NCI-H1436 (cell line): Measurements from ENCODE around the gene PTPN23.
"Not testable (repeated sequence)": the region's sequence is repeated elsewhere in the genome, so short reads cannot be mapped to it uniquely, and the experiment has no call there.

Experiments used
- DNase-seq: peaks from one replicate; lab custom pipeline; 2025; lab: John Stamatoyannopoulos, UW

Gene PTPN23

DNA sequence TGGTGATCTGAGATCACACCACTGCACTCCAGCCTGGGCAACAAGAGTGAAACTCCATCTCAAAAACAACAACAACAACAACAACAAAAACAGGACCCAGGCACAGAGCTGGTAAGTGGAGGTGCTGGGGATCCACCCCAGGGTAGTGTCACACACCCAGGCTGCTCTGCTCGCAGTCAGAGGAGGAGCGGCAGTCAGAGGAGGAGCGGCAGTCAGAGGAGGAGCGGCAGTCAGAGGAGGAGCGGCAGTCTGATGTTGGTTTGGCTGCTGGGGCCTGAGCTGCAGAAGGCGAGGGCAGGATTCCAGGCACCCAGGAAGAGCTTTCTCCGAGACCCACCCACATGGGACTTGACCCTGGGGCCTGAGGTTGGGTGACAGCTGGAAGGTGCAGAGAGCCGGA is 10.8 kb upstream of the PTPN23 start:
- DNase-seq = not testable (repeated sequence)

DNA sequence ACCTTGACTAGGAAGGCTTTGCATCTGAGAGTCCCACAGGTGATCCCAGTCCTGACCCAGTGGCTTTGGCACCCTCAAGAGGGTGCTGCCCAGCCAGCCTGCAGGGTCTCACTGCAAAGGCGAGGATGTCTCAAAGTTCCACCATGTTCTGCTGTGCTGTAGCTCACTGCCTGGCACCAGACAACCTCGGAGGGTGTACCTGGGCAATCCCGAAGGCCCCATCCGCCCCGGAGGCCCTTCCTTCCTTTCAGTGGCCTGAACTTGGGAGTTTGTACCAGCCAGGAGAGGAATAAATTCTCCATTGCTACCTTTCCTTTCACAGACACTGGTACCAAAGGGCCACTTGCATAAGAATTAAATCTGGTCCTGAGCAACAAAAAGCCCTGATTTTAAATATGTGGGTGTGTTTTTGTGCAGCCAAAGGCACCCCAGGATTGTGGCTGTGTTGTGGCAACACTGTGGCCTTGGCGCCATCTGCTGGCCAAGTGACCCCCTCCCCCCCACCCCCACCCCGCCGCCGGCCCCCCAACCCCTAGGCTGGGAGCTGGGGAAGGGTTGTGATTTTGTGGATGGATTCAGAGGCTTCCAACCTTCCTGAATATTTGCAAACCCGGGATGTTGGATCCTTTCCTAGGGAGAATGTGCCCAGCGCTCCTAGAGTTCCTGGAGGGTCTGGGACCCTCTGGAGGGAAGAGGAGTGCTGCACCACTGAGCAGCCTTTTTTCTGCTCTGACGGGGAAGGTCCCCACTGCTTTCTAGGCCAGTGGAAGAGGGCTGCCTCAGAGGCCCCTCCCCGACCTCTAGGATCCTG is 9.7 kb upstream of the PTPN23 start:
- DNase-seq = no peak

DNA sequence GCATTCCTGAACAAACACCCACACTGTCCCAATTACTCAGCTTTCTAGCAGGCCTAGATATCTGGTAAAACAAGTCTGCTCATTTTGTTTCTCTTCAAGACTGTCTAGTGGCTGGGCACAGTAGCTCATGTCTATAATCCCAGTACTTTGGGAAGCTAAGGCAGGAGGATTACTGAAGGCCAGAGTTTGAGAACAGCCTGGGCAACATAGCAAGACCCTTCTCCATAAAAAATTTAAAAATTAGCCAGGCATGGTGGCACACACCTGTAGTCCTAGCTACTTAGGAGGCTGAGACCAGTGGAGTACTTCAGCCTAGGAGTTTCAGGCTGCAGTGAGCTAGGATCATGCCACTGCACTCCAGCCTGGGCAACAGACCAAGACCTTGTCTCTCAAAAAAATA is 6.2 kb upstream of the PTPN23 start:
- DNase-seq = no peak

DNA sequence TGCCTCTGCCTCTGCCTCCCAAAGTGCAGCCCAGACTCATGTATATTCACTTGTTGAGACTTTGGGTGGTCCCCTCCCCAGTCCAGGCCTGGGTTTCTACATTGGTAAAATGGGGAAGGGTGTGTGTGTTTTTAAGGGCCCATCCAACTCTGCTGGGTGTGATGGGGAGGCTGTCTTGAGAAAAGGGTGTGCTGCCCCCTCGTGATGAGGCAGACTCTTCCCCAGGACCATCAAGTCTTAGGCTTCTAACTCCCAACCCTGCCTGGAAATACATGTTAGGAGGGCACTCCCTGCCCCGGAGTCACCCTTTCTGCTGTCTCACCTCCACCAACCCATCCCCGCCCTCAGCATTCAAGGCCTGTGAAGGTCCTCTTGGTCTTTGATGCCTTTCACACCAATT is 4.4 kb upstream of the PTPN23 start:
- no peak for DNase-seq

DNA sequence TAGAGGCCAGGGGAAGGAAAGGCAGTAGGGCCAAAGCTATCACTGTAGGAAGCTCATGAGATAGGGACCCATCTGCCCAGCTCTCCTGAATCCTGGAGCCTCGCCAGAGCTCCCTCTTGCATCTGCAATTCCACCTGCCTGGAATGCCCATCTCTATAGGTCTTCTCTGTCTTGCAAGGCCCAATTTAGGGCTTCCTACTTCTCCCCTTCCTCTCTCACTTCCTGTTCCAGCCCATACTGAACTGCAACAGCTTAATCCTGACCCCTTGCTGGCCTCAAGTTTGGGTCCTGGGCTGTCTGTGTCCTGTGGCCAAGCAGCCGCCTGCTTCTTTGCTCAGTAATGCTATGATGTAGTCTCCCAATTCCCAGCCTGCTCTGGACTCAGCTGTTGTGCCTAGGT is 3.6 kb upstream of the PTPN23 start:
- DNase-seq = no peak

DNA sequence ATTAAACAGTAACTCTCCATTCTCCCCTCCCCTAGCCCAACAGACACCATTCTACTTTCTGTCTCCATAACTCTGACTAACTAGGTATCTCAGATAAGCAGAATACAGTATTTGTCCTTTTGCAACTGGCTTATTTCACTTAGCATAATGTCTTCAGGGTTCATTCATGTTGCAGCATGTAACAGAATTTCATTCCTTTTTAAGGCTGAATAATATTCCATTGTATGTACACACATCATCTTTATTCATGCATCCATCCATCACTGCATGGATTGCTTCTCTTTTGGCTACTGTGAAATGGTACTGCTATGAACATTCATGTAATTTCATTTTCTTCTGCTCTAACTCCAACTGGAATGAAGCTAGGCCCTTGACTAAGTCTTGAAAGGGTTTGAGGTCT is 2.0 kb upstream of the PTPN23 start:
- DNase-seq = no peak

DNA sequence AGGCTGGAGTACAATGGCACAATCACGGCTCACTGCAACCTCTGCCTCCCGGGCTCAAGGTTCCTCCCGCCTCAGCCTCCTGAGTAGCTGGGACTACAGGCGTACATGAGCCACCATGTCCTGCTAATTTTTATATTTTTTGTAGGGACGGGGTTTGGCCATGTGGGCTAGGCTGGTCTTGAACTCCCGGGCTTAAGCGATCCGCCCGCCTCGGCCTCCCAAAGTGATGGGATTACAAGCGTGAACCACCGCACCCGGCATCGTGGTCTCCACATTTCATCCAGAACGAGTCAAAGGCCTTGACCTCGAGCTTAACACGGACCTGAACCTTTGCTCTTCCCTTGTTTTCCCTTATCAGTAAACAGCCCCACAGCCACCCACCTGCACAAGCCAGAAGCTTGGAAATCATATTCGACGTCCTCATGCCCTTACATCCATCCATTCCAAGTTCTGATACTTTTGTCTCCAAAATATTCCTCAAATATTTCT is 1.4 kb upstream of the PTPN23 start:
- DNase-seq = no peak

DNA sequence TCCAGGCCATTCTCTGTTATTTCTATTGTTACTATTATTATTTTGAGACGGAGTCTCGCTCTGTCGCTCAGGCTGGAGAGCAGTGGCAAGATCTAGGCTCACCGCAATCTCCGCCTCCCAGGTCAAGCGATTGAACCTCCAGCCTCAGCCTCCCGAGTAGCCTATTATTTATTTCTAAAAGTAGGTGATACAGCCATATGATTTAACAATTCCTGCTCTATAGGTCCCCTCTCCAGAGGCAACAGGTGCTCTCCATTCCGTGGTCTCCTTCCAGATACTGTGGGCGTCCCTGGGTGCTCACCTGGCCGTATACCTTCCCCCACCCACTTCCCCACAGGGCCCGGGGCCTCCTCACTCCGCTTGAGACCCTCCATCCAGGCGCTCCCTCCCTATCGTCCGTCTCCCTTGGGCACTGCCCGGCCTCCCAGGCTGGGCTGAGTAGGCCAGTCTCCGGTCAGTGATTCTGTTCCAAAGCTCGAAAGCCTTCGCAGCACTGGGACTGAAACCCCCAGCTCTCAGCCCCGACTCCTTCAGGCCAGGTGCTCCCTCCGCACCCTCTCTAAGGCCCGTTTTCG is 708 bp upstream of the PTPN23 start:
- no peak for DNase-seq

DNA sequence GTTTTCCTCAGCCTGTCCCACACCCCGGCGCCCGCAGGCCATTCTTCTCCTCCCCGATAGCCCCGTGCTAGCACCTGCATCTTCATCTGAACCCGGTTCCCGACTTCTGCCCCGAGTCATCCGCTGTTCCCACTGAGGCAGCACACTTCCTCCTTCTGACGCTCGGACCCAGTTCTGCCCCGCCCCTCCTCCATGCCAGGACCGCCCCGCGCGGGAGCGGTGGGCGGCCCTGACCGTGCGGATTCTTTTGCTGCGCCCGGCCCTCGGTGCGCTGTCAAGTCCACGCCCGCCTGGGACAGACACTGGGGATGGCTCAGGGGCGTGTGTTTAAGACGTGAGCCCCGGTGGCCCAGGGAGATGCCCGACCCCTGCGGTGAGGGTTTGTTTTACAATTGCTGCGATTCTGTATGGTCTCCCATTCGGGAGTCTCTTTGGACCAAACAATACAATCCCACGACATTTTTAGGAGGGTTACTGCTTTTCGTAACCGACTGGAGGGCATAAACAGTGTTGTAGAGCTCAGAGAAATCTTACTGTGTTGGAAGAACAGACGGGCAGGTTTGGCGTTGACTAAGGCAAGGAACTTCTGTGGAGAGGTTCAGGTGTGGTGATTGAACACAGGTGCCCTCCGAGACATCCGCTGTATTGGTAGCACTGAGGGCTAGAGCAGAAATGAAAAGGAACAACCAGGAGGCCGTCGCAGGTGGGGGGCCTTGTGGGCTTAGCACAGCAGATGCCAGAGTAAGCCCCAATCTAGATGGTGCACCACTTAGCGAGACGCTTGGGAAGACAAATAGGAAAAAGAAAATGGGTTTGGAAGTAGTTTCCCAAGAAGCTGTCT is 716 bp downstream of the PTPN23 start:
- peak; percentile 27 for DNase-seq

DNA sequence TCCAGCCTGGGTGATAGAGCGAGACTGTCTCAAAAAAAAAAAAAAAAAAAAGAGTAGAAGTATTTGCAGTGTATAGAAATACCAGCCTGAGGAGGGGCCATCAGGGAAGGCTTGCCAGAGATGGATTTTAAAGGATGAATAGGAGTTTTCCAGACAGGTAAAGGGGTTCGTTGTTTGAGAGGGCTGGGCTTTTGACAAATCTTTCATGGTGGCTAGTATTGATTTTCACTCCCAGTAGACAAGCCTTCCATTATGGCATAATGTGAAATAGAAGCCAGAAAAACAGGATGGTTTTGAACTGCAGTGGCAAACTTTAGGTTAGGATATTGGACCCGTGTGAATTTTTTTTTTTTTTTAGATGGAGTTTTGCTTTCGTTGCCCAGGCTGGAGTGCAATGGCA is 3.6 kb downstream of the PTPN23 start:
- DNase-seq = no peak

DNA sequence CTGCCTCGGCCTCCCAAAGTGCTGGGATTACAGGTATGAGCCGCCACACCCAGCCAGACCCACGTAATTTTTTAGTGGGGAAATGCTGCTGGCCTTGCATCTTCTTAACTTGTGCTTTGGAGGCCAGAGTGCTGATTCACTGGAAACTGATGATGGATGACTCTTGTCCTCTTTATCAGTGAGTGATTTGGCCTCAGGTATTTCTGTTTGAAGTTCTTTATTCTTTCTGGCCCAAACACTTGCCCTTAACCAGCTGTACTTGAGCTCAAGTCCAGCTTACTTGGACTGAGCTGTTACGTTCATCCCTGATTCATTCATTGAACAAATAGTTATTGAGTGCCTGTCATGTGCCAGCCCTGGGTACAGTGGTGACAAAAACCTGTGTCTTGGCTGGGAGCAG is 4.2 kb downstream of the PTPN23 start:
- no peak for DNase-seq

DNA sequence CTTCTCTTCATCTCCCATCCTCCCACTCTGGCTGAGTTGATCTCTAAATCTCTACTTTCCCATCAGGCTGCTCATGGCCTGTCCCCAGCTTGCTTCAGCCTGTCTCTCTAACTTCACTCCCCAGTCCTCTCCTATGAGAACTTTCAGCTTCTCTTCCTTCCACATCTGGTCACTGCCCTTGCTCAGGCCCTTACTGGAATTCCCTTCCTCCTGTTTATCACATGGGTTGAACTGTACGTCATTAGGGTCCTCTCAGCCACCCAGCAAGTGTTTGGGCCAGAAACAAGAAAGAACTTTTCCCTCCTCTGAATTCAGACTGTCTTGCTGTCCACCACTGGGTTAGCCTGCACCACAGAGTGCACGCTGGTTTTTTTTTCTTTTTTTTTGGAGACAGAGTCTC is 5.0 kb downstream of the PTPN23 start:
- DNase-seq = no peak

DNA sequence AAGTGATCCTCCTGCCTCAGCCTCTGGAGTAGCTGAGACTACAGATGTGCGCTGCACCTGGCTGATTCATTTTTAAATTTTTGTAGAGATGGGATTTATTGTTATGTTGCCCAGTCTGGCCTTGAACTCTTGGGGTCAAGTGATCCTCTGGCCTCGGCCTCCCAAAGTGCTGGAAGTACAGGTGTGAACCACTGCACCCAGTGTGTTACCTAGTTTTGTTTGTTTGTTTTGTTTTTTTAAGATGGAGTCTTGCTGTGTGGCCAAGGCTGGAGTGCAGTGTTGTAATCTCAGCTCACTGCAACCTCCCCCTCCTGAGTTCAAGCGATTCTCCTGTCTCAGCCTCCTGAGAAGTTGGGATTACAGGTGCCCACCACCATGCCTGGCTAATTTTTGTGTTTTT is 12.1 kb downstream of the PTPN23 start:
- DNase-seq = no peak

DNA sequence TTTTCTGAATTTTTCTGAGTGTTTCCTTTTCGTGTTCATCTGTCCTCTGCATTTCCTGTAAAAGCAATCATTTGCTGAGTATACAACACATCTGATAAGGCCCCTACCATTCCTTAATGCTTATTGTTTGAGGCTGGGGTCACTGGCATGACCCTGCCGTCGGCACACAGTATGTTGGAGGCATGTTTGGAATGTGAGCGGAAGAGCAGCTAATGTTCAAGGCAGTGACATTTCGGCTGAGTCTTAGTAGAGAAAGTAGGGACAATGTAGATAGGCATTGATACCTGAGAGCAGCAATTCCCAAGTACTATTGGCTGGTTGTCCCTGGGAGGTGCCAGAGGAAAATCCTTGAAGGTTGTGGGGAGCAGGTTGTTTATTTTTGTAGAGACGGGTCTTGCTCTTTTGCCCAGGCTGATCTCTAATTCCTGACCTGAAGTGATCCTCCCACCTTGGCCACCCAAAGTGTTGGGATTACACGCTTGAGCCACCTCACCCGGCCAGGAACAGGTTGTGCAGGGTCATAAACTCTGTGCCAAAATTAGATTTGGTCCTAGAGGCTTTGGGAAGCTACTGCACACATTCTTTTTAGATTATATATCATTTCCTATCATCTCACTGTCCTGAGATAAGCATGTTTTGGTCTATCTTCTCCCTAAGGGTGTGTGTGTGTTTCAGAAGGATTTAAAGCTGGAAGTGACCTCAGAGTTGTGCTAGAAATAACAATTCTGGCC is 13.5 kb downstream of the PTPN23 start:
- DNase-seq = no peak

DNA sequence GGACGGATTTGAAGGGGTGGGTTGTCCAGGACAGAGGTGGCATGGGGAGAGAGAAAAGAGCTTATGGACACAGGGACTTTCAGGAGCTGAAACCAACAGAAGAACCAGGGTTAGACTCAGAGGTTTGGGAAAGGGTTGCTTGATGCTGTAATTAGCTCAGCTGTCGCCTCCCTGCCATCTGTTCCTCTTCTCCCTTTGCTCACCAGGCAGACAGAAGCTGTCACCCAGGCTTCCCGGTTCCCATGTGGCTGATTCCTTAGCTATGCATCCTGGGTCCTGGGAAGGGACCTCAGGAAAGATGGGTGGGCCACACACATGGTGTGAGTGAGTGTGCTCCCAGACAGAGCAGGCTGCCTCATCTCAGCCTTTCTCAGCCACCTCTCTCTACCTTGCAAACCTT is 14.1 kb downstream of the PTPN23 start:
- DNase-seq = no peak

DNA sequence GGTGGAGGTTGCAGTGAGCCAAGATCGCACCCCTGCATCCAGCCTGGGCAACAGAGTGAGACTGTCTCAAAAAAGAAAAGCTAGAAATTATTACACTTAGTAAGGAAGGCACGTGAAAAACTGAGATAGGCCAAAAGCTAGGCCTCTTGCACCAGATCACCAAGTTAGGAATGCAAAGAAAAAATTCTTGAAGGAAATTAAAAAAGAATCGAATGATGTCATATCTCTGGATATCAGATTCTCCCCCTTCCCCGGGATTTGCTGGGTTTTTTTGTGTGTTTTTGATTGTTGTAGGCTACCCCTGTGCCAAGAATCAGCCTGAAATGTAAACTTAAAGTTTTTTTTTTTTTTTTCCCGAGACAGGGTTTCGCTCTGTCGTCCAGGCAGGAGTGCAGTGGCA is 17.4 kb downstream of the PTPN23 start:
- DNase-seq = no peak

DNA sequence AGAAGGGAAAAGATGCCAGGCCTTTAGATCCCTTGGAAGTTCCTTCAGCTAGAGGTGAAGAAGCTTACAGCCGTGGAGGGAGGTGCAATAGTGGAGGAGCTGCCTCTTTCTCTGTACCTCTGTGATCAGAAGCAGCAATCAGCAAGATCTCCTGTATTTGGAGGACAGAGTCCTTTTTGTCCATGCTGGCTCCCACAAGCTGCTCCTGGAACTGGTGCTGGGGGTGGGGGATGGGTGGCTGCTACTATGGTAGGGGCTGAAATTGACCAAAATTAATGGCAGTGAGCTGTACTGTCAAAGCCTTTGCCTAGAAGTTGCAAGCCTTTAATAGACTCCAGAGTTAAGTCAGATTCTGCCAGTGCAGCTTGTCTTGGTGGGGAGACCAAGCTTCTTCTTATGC is 18.2 kb downstream of the PTPN23 start:
- DNase-seq = no peak

DNA sequence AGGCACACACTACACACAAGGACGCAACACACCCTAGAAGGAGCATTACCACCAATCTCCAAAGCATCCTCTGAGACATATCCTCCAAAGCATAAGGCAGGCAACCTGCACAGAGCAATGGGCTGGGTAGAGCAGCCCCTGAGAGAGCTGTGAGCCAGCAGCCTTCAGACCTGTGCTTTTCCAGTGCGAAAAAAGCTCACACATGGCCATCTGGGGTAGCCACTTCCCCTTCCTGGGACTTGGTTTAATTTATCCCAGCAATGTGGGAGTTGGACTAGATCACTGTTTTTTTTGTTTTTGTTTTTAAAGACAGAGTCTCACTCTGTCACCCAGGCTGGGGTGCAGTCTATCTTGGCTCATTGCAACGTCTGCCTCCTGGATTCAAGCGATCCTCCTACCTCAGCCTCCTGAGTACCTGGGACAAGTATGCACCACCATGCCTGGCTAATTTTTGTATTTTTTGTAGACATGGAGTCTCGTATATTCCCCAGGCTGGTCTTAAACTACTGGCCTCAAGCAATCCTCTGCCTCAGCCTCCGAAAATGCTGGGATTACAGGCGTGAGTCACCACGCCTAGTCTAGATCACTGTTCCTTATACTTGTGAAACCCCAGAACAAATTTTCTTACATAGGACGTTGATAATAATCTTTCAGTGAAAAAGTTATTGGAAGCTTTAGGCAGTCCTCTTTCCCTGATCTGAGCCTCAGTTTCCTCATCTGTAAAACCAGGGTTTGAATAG is 18.9 kb downstream of the PTPN23 start:
- DNase-seq = no peak

DNA sequence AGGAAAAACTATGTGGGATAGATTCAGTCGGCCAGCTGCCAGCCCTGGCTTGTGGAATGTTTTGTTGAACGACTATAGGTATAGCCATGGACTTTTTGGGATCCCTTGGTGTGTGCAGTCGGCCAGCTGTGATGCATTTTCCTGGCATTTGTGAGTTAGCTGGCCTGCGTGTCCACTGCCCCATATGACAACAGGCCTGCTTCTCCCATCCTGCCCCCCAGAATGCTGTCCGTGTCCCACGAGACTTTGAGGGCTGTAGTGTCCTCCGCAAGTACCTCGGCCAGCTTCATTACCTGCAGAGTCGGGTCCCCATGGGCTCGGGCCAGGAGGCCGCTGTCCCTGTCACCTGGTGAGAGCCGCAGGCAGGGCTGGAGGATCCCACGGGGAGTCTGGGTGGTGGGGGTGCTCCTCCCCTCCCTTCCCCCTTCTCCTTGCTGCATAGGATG is 23.6 kb downstream of the PTPN23 start:
- DNase-seq = no peak

DNA sequence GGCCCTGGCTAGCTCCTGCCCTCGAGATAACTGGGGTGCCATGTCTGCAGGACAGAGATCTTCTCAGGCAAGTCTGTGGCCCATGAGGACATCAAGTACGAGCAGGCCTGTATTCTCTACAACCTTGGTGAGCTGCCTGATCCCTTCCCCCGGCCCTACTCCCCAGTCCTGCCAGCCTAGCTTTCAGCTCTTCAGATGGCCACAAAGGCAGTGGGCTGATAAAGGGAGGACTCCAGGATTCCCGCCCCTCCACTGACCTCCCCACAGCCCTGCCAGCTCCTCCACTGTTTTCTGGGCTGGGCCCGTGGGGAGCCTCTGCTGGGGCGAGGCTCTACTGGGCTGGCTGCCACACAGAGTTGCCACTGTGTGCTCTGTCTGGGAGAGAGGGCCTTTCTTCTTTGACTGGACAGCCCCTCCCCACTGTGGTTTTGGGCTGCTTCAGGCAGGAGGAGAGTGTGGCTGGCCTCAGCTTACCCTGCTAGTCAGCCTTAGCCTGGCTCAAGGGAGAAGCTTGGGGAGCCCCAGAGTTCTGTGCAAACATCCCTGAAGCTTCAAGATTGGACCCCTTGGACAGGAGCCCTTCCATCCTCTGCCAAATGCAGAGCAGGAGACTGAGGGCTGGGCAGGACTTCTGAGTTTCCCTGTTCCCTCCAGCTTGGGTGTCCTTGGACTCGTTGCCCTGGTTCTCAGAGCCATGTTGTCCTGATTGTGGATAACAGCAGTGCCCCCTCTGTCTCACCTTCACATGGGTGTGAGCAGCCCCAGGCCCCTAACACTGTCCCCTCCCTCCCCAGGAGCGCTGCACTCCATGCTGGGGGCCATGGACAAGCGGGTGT is 24.4 kb downstream of the PTPN23 start:
- DNase-seq = no peak
